Suprapubic skin (tissue), 3 donors: ENCODE data around the gene IQGAP2.
"Not testable (repeated sequence)": the region's sequence is repeated elsewhere in the genome, so short reads cannot be mapped to it uniquely, and the experiment has no call there.

ENCODE experiments used
- POLR2A ChIP-seq, 2 donors: fragments of 450-650 bp; IDR thresholded peaks; one replicate each; pipeline ENCODE4 v1.6.1; 2017; ENCODE audit warnings: antibody characterized with exemption in 2 of 2, mild to moderate bottlenecking in 2 of 2, moderate library complexity in 2 of 2
- TF ChIP-seq, protein P1 (sequence below), 2 donors: fragments of 200-600 bp in 1 of 2; fragments of 450-650 bp in 1 of 2; sonication (generic) in 1 of 2; IDR thresholded peaks; one replicate each; pipeline ENCODE4 v1.5.1; 2016 to 2019; ENCODE audit warnings: antibody characterized with exemption in 2 of 2, mild to moderate bottlenecking in 1 of 2, moderate library complexity in 1 of 2

DNA sequence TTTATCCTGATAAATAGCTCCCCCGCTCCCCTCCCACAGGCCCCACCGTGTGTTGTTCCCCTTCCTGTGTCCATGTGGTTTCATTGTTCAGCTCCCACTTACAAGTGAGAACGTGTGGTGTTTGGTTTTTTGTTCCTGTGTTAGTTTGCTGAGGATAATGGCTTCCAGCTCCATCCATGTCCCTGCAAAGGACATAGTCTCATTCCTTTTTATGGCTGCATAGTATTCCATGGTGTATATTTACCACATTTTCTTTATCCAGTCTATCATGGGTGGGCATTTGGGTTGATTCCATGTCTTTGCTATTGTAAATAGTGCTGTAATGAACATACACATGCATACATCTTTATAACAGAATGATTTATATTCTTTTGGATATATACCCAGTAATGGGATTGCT is 34.4 kb downstream of the IQGAP2 start:
- TF ChIP-seq, protein P1, sequence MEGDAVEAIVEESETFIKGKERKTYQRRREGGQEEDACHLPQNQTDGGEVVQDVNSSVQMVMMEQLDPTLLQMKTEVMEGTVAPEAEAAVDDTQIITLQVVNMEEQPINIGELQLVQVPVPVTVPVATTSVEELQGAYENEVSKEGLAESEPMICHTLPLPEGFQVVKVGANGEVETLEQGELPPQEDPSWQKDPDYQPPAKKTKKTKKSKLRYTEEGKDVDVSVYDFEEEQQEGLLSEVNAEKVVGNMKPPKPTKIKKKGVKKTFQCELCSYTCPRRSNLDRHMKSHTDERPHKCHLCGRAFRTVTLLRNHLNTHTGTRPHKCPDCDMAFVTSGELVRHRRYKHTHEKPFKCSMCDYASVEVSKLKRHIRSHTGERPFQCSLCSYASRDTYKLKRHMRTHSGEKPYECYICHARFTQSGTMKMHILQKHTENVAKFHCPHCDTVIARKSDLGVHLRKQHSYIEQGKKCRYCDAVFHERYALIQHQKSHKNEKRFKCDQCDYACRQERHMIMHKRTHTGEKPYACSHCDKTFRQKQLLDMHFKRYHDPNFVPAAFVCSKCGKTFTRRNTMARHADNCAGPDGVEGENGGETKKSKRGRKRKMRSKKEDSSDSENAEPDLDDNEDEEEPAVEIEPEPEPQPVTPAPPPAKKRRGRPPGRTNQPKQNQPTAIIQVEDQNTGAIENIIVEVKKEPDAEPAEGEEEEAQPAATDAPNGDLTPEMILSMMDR (IDR thresholded peaks at IDR 0.05) = not testable (repeated sequence)
- TF ChIP-seq POLR2A (IDR thresholded peaks at IDR 0.05) = not testable (repeated sequence)
